Ovary (tissue), 9 donors: ENCODE measurements around the gene DDI1. TPM values are rescaled to one million over a fixed set of nuclear protein-coding genes. Genes with fewer than 3 reads are reported as not detected.

ENCODE experiments used
- DNase-seq, 5 donors: peaks; one replicate each; pipeline ENCODE4 v3.0.0-alpha.2; 2019 to 2020
- H3K27ac ChIP-seq, 2 donors: fragments of 200-600 bp; one replicate each; pipeline versions ENCODE4 v1.5.1 to v1.8.0; 2019 to 2022
- H3K27me3 ChIP-seq: fragments of 200-600 bp; one replicate; pipeline ENCODE4 v1.8.0; 2022
- H3K36me3 ChIP-seq: fragments of 200-600 bp; sonication (generic); one replicate; pipeline ENCODE4 v1.5.1; 2019
- H3K4me1 ChIP-seq: one replicate; pipeline ENCODE4 v1.8.1; 2013; ENCODE audit warnings: mild to moderate bottlenecking, moderate library complexity; ENCODE audit not compliant: insufficient read depth
- H3K4me3 ChIP-seq: fragments of 200-600 bp; sonication (generic); one replicate; pipeline ENCODE4 v1.5.1; 2017
- H3K9me3 ChIP-seq, 2 donors: fragments of 200-600 bp in 1 of 2; sonication (generic) in 1 of 2; one replicate each; pipeline versions ENCODE4 v1.5.1 to v1.8.1; 2013 to 2019; ENCODE audit warnings: mild to moderate bottlenecking in 1 of 2, moderate library complexity in 1 of 2
- EP300 ChIP-seq: sonication (generic); formaldehyde crosslinking; IDR thresholded peaks from one replicate; pipeline ENCODE4 v1.6.1; 2017; ENCODE audit warnings: antibody characterized with exemption
- POLR2A ChIP-seq: fragments of 450-650 bp; IDR thresholded peaks from one replicate; pipeline ENCODE4 v1.6.1; 2017; ENCODE audit warnings: antibody characterized with exemption, mild to moderate bottlenecking, moderate library complexity
- WGBS, 3 donors: extraction: QIAGEN DNeasy Blood & Tissue Kit in 1 of 3; methylation state at CpG; one replicate each; pipeline versions ENCODE4 v1.1.5 to v1.1.7; 2013 to 2017; 5-methylcytosine and 5-hydroxymethylcytosine counted together
- intact Hi-C, 4 donors: fragments of 100-400 bp; cut with DNase I; formaldehyde crosslinking; loops; one replicate each; pipeline versions ENCODE4 v1.11.0 to v1.15.1; 2022 to 2023
- polyA plus RNA-seq, 2 donors: library from polyadenylated mRNA; stranded (reverse); fragments of 200-250 nt in 1 of 2; fragments of 350-450 nt in 1 of 2; fragmentation: Illumina TruSeq in 1 of 2; extraction: RNeasy Lipid Tissue Mini Kit (QIAGEN cat#74804) in 1 of 2; gene quantifications; one replicate each; pipeline ENCODE4 v1.2.3, GENCODE V29; 2013 to 2014
- total RNA-seq, 7 donors: library from RNA; depleted of rRNA in 2 of 7; stranded (reverse); fragments of >200 nt in 2 of 7; fragmentation: NEBNext Ultra II Directional in 3 of 7; extraction: Animal tissue kit (Norgen Biotek cat#: 25700) in 3 of 7; gene quantifications; one replicate each; pipeline versions ENCODE4 v1.1.0 to v1.2.4, GENCODE V29; 2016 to 2023
- TF ChIP-seq, protein P1 (sequence below), 3 donors: fragments of 450-650 bp in 2 of 3; fragments of 200-600 bp in 1 of 3; IDR thresholded peaks; one replicate each; pipeline versions ENCODE4 v1.5.1 to v1.8.0; 2016 to 2022; ENCODE audit warnings: antibody characterized with exemption in 3 of 3, mild to moderate bottlenecking in 1 of 3
- donor health status: DM: no; HTN: no; CAD: no; lungs with moderate emphysema.
- donor health status: DM: no; HTN: no; CAD: no.
- donor health status: Bipolar disorder and iron deficiency.
- donor health status: DM: yes; HTN: yes; CAD: no.
- donor health status: DM: no; HTN: no; CAD: no.
- donor health status: DM: yes; HTN: yes; CAD: no.

DDI1 gene
- total and polyA plus RNA-seq, 9 donors = not detected

- TF ChIP-seq, protein P1, sequence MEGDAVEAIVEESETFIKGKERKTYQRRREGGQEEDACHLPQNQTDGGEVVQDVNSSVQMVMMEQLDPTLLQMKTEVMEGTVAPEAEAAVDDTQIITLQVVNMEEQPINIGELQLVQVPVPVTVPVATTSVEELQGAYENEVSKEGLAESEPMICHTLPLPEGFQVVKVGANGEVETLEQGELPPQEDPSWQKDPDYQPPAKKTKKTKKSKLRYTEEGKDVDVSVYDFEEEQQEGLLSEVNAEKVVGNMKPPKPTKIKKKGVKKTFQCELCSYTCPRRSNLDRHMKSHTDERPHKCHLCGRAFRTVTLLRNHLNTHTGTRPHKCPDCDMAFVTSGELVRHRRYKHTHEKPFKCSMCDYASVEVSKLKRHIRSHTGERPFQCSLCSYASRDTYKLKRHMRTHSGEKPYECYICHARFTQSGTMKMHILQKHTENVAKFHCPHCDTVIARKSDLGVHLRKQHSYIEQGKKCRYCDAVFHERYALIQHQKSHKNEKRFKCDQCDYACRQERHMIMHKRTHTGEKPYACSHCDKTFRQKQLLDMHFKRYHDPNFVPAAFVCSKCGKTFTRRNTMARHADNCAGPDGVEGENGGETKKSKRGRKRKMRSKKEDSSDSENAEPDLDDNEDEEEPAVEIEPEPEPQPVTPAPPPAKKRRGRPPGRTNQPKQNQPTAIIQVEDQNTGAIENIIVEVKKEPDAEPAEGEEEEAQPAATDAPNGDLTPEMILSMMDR (IDR thresholded peaks at IDR 0.05) = no peak
- TF ChIP-seq POLR2A = no peak
- TF ChIP-seq EP300 = no peak
- DNase-seq = no peak
- Histone ChIP-seq H3K4me1 (peaks cover 2% of the 10 kb centered on the region), H3K4me3 (no peak overlapping the region), H3K36me3 (no peaks in the 10 kb centered on the region), H3K27me3 (no peaks in the 10 kb centered on the region), H3K9me3 (no peaks in the 10 kb centered on the region), H3K27ac (no peak overlapping the region)
- intact Hi-C loops = no loop called here
- WGBS, 3 donors = 41 to 67% (median 57%) methylated on average over 1 of the region's 1 CpG
Measured at GRCh38 chr11:104060820-104061219, 24.4 kb downstream of the DDI1 start.

DNA sequence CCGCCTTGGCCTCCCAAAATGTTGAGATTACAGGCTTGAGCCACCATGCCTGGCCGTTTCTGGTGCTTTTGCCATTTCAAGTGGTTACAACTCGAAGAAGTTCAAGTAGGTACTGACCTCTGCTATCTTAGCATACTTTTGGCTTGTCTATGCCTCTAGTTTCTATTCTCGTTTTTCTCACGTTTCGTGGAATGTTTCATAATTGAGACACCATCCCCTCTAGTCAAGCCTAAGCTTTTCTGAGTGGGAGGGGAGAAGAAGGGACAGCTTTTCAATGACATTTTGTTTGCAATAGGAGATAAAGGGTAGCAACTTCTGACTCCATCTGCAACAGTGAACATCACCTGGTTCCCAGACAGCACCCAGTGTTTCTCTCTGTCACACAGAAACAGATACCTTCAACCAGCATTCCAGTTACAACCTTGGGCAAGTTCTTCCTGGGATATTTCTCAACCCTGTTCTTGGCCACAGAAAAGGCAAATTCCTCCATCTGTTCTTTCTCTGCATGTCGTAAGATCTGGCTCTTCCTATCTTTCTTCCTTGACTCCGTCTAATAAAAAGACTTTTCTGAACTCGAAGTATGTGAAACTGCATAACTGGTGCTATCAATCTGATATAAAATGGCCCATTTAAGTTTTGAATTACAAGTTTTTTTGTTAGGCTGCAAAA, 25.5 kb downstream of the DDI1 start:
- Histone ChIP-seq H3K27ac (no peak overlapping the region), H3K4me1 (peaks cover 2% of the 10 kb centered on the region), H3K27me3 (no peaks in the 10 kb centered on the region), H3K4me3 (no peak overlapping the region), H3K36me3 (no peaks in the 10 kb centered on the region), H3K9me3 (no peaks in the 10 kb centered on the region)
- intact Hi-C loops = no loop called here
- TF ChIP-seq POLR2A (no peak), EP300 (no peak)
- TF ChIP-seq, protein P1 (IDR thresholded peaks at IDR 0.05) = no peak
- DNase-seq = peak in 2 of 5 donors; percentile 11 to 31
- WGBS, 3 donors = 56 to 64% (median 59%) methylated on average over 9 of the region's 9 CpGs

- DNase-seq = no peak
- Histone ChIP-seq H3K4me3 (no peak overlapping the region), H3K27ac (no peak overlapping the region), H3K27me3 (no peaks in the 10 kb centered on the region), H3K9me3 (no peaks in the 10 kb centered on the region), H3K36me3 (no peaks in the 10 kb centered on the region), H3K4me1 (peaks cover 2% of the 10 kb centered on the region)
- TF ChIP-seq EP300 = no peak
- no peak for TF ChIP-seq POLR2A
- TF ChIP-seq, protein P1 (IDR thresholded peaks at IDR 0.05) = no peak
- intact Hi-C loops = no loop called here
- 82 to 86% (median 84%) methylated on average over 5 of the region's 5 CpGs for WGBS, 3 donors
Measured at GRCh38 chr11:104064034-104064630, 27.7 kb downstream of the DDI1 start.

GRCh38 chr11:104067534-104067933, 31.1 kb downstream of the DDI1 start:
- Histone ChIP-seq H3K4me1 (no peaks in the 10 kb centered on the region), H3K4me3 (no peak overlapping the region), H3K36me3 (no peaks in the 10 kb centered on the region), H3K27me3 (no peaks in the 10 kb centered on the region), H3K27ac (no peak overlapping the region), H3K9me3 (no peaks in the 10 kb centered on the region)
- intact Hi-C loops = no loop called here
- DNase-seq = no peak
- 50 to 72% (median 66%) methylated on average over 1 of the region's 1 CpG for WGBS, 3 donors
- TF ChIP-seq, protein P1 (IDR thresholded peaks at IDR 0.05) = no peak
- TF ChIP-seq EP300 (no peak), POLR2A (no peak)
